ENCODE measurements around the gene MXRA5. TPM values are rescaled to one million over a fixed set of nuclear protein-coding genes. Genes with fewer than 3 reads are reported as not detected.

Gene MXRA5
- total RNA-seq, 2 experiments from 2014 or later, result not detected

DNA sequence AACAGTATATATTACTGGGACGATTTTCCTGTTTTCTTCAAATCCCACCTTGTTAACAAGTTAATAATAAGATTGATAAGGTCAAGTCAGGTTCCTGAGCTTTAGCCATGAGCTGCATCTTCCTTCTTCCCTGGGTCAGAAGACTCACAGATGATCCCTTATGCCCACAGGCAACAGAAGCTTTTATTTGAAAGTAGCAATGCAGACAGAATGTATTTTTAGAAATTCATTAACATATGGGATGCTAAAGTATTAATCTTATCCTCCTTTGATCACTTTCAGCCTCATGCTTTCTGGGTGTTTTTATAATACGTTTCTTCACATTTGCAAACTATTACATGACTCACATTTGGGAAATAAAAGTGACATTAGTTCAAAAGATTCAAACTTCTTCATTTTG lies 42.0 kb upstream of the MXRA5 start:
- intact Hi-C loops (cut with micrococcal nuclease; ENCODE audit: unreplicated experiment), result no loop called here
- H3K4me3 ChIP-seq (ENCODE audit: low read depth, low read length, poor library complexity, severe bottlenecking), result no peak overlapping the region
- no peak overlapping the region for H3K4me2 ChIP-seq (ENCODE audit: low read length)
- no peak for TF ChIP-seq EZH2phosphoT487 (IDR thresholded peaks at IDR 0.05; ENCODE audit: borderline replicate concordance, low read depth, low read length)
- TF ChIP-seq, protein P1, sequence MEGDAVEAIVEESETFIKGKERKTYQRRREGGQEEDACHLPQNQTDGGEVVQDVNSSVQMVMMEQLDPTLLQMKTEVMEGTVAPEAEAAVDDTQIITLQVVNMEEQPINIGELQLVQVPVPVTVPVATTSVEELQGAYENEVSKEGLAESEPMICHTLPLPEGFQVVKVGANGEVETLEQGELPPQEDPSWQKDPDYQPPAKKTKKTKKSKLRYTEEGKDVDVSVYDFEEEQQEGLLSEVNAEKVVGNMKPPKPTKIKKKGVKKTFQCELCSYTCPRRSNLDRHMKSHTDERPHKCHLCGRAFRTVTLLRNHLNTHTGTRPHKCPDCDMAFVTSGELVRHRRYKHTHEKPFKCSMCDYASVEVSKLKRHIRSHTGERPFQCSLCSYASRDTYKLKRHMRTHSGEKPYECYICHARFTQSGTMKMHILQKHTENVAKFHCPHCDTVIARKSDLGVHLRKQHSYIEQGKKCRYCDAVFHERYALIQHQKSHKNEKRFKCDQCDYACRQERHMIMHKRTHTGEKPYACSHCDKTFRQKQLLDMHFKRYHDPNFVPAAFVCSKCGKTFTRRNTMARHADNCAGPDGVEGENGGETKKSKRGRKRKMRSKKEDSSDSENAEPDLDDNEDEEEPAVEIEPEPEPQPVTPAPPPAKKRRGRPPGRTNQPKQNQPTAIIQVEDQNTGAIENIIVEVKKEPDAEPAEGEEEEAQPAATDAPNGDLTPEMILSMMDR (conservative IDR thresholded peaks at IDR 0.05; ENCODE audit: low read length), result no peak
- H3K9me3 ChIP-seq (ENCODE audit: low read length), result no peaks in the 10 kb centered on the region
- POLR2A ChIA-PET, result no interaction called here
- H3K4me1 ChIP-seq (ENCODE audit: insufficient read depth, low read length, poor library complexity, severe bottlenecking), result no peaks in the 10 kb centered on the region
- no peak for DNase-seq (ENCODE audit: low spot score)
- H3K79me2 ChIP-seq (ENCODE audit: insufficient read depth, low read depth, low read length), result no peaks in the 10 kb centered on the region
- H4K20me1 ChIP-seq (ENCODE audit: insufficient read depth, low read length), result no peaks in the 10 kb centered on the region
- BruUV-seq (replicated peaks), result no TSS peak
- no peak overlapping the region for H3K27ac ChIP-seq (ENCODE audit: low read depth, low read length, poor library complexity, severe bottlenecking)
- no peaks in the 10 kb centered on the region for H3K9me2 ChIP-seq (ENCODE audit: insufficient read depth, low read length)
- H2AFZ ChIP-seq (ENCODE audit: low read length), result no peak overlapping the region
- CTCF ChIA-PET (ENCODE audit: unreplicated experiment), result no interaction called here
- H3K36me3 ChIP-seq (ENCODE audit: insufficient read depth, low read length), result no peaks in the 10 kb centered on the region

DNA sequence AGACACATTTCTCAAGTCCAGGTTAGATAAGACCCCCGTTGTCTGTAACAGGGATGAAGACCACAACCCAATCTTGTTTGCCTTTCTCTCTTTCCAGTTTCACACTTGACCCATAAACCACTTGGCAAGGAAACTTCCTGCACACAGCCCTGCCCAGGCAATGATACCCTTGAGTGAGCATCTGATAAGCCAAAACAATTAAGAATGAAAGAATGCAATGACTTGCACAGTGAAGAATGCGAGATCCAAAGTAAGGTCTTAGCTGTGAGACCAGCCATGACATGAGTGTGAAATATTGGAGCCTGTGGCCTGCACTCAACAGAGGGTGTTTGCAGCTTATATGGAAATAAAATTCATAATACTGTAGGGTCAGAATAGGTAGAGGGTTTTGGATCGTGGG lies 37.9 kb upstream of the MXRA5 start:
- no peak overlapping the region for H3K4me2 ChIP-seq (ENCODE audit: low read length)
- no peaks in the 10 kb centered on the region for H3K4me1 ChIP-seq (ENCODE audit: insufficient read depth, low read length, poor library complexity, severe bottlenecking)
- DNase-seq (ENCODE audit: low spot score), result no peak
- no TSS peak for BruUV-seq (replicated peaks)
- H3K9me3 ChIP-seq (ENCODE audit: low read length), result no peaks in the 10 kb centered on the region
- no peaks in the 10 kb centered on the region for H3K36me3 ChIP-seq (ENCODE audit: insufficient read depth, low read length)
- POLR2A ChIA-PET, result no interaction called here
- no peak overlapping the region for H3K4me3 ChIP-seq (ENCODE audit: low read depth, low read length, poor library complexity, severe bottlenecking)
- H3K9me2 ChIP-seq (ENCODE audit: insufficient read depth, low read length), result no peaks in the 10 kb centered on the region
- CTCF ChIA-PET (ENCODE audit: unreplicated experiment), result no interaction called here
- no peak overlapping the region for H2AFZ ChIP-seq (ENCODE audit: low read length)
- H3K27ac ChIP-seq (ENCODE audit: low read depth, low read length, poor library complexity, severe bottlenecking), result no peak overlapping the region
- no peak for TF ChIP-seq EZH2phosphoT487 (IDR thresholded peaks at IDR 0.05; ENCODE audit: borderline replicate concordance, low read depth, low read length)
- TF ChIP-seq, protein P1 (conservative IDR thresholded peaks at IDR 0.05; ENCODE audit: low read length), result no peak
- no peaks in the 10 kb centered on the region for H4K20me1 ChIP-seq (ENCODE audit: insufficient read depth, low read length)
- intact Hi-C loops (cut with micrococcal nuclease; ENCODE audit: unreplicated experiment), result no loop called here
- H3K79me2 ChIP-seq (ENCODE audit: insufficient read depth, low read depth, low read length), result no peaks in the 10 kb centered on the region

DNA sequence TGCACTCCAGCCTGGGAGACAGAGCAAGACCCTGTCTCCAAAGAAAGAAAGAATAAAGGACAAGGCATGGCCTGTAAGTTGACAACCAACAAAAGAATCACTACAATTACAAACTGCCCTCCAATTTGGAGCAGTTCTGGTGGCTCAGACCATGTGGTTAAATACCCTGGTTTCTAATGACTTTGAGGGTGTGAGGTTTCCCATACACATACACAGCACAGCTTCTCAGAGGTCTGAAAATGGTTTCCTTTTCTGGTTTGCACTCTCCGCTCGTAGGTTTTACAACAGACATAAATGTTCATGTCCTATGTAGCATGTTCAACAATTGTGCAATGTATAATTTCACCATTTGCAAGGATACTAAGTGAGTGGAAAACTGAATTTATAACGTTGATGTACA lies 34.2 kb upstream of the MXRA5 start:
- POLR2A ChIA-PET, result no interaction called here
- DNase-seq (ENCODE audit: low spot score), result no peak
- no peak overlapping the region for H3K4me2 ChIP-seq (ENCODE audit: low read length)
- no peak overlapping the region for H2AFZ ChIP-seq (ENCODE audit: low read length)
- TF ChIP-seq EZH2phosphoT487 (IDR thresholded peaks at IDR 0.05; ENCODE audit: borderline replicate concordance, low read depth, low read length), result no peak
- TF ChIP-seq, protein P1 (conservative IDR thresholded peaks at IDR 0.05; ENCODE audit: low read length), result no peak
- H3K4me3 ChIP-seq (ENCODE audit: low read depth, low read length, poor library complexity, severe bottlenecking), result no peak overlapping the region
- H3K9me3 ChIP-seq (ENCODE audit: low read length), result no peaks in the 10 kb centered on the region
- intact Hi-C loops (cut with micrococcal nuclease; ENCODE audit: unreplicated experiment), result no loop called here
- no peaks in the 10 kb centered on the region for H3K36me3 ChIP-seq (ENCODE audit: insufficient read depth, low read length)
- no peaks in the 10 kb centered on the region for H3K79me2 ChIP-seq (ENCODE audit: insufficient read depth, low read depth, low read length)
- no peaks in the 10 kb centered on the region for H3K9me2 ChIP-seq (ENCODE audit: insufficient read depth, low read length)
- H3K4me1 ChIP-seq (ENCODE audit: insufficient read depth, low read length, poor library complexity, severe bottlenecking), result no peaks in the 10 kb centered on the region
- no TSS peak for BruUV-seq (replicated peaks)
- H4K20me1 ChIP-seq (ENCODE audit: insufficient read depth, low read length), result no peaks in the 10 kb centered on the region
- CTCF ChIA-PET (ENCODE audit: unreplicated experiment), result no interaction called here
- no peak overlapping the region for H3K27ac ChIP-seq (ENCODE audit: low read depth, low read length, poor library complexity, severe bottlenecking)

All from OCI-LY7 (cell line).